ENCODE data around the gene PHGDH.

PHGDH gene

GRCh38 chr1:119766374-119766794, 54.6 kb downstream of the PHGDH start:
- Histone ChIP-seq H3K79me2 (ENCODE audit: low read length) (no peaks in the 10 kb centered on the region), H3K9ac (ENCODE audit: low read length) (no peak overlapping the region), H2AFZ (ENCODE audit: low read depth, low read length) (no peak overlapping the region), H3K4me3 (ENCODE audit: low read length) (no peak overlapping the region), H3K36me3 (replicated peaks; ENCODE audit: low read depth, low read length) (no peaks in the 10 kb centered on the region), H3K4me2 (ENCODE audit: low read length) (no peak overlapping the region), H3K27ac (ENCODE audit: low read length) (no peak overlapping the region), H3K27me3 (ENCODE audit: low read depth, low read length) (peaks cover 53% of the 10 kb centered on the region), H3K9me3 (ENCODE audit: insufficient read depth, low read length) (no peaks in the 10 kb centered on the region), H4K20me1 (ENCODE audit: insufficient read depth, low read length) (no peaks in the 10 kb centered on the region), H3K4me1 (ENCODE audit: low read length) (no peaks in the 10 kb centered on the region)
- TF ChIP-seq, protein P1, sequence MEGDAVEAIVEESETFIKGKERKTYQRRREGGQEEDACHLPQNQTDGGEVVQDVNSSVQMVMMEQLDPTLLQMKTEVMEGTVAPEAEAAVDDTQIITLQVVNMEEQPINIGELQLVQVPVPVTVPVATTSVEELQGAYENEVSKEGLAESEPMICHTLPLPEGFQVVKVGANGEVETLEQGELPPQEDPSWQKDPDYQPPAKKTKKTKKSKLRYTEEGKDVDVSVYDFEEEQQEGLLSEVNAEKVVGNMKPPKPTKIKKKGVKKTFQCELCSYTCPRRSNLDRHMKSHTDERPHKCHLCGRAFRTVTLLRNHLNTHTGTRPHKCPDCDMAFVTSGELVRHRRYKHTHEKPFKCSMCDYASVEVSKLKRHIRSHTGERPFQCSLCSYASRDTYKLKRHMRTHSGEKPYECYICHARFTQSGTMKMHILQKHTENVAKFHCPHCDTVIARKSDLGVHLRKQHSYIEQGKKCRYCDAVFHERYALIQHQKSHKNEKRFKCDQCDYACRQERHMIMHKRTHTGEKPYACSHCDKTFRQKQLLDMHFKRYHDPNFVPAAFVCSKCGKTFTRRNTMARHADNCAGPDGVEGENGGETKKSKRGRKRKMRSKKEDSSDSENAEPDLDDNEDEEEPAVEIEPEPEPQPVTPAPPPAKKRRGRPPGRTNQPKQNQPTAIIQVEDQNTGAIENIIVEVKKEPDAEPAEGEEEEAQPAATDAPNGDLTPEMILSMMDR (IDR thresholded peaks at IDR 0.05; ENCODE audit: low read depth, low read length) = no peak

GRCh38 chr1:119767486-119767885, 55.8 kb downstream of the PHGDH start:
- no peak overlapping the region for H3K27ac ChIP-seq (ENCODE audit: low read length)
- no peaks in the 10 kb centered on the region for H3K79me2 ChIP-seq (ENCODE audit: low read length)
- H4K20me1 ChIP-seq (ENCODE audit: insufficient read depth, low read length) = no peaks in the 10 kb centered on the region
- peaks cover 61% of the 10 kb centered on the region for H3K27me3 ChIP-seq (ENCODE audit: low read depth, low read length)
- no peaks in the 10 kb centered on the region for H3K36me3 ChIP-seq (replicated peaks; ENCODE audit: low read depth, low read length)
- H3K4me2 ChIP-seq (ENCODE audit: low read length) = no peak overlapping the region
- no peak for TF ChIP-seq EZH2phosphoT487 (IDR thresholded peaks at IDR 0.05; ENCODE audit: low read depth)
- TF ChIP-seq, protein P1 (IDR thresholded peaks at IDR 0.05; ENCODE audit: low read depth, low read length) = no peak
- H3K4me1 ChIP-seq (ENCODE audit: low read length) = no peaks in the 10 kb centered on the region
- no peak overlapping the region for H2AFZ ChIP-seq (ENCODE audit: low read depth, low read length)
- no peak overlapping the region for H3K4me3 ChIP-seq (ENCODE audit: low read length)
- H3K9ac ChIP-seq (ENCODE audit: low read length) = no peak overlapping the region
- H3K9me3 ChIP-seq (ENCODE audit: insufficient read depth, low read length) = no peaks in the 10 kb centered on the region

- Histone ChIP-seq H3K79me2 (ENCODE audit: low read length) (no peaks in the 10 kb centered on the region), H3K9me3 (ENCODE audit: insufficient read depth, low read length) (no peaks in the 10 kb centered on the region), H3K27ac (ENCODE audit: low read length) (no peak within 1 kb of the TSS), H3K27me3 (ENCODE audit: low read depth, low read length) (peaks cover 72% of the 10 kb centered on the region), H3K9ac (ENCODE audit: low read length) (no peak within 1 kb of the TSS), H3K4me3 (ENCODE audit: low read length) (no peak within 1 kb of the TSS), H2AFZ (ENCODE audit: low read depth, low read length) (no peak within 1 kb of the TSS), H3K4me1 (ENCODE audit: low read length) (no peaks in the 10 kb centered on the region), H4K20me1 (ENCODE audit: insufficient read depth, low read length) (no peaks in the 10 kb centered on the region), H3K4me2 (ENCODE audit: low read length) (no peak within 1 kb of the TSS), H3K36me3 (replicated peaks; ENCODE audit: low read depth, low read length) (no peaks in the 10 kb centered on the region)
- TF ChIP-seq, protein P1 (IDR thresholded peaks at IDR 0.05; ENCODE audit: low read depth, low read length) = no peak
- no peak for TF ChIP-seq EZH2phosphoT487 (IDR thresholded peaks at IDR 0.05; ENCODE audit: low read depth)
These were observed 57.0 kb downstream of the PHGDH start, which contains the start of gene HMGCS2 for GRCh38 chr1:119768778-119769177. TSS of gene HMGCS2 (minus strand) at chr1:119768905. CDS start at chr1:119768844, 61 bp downstream.

DNA sequence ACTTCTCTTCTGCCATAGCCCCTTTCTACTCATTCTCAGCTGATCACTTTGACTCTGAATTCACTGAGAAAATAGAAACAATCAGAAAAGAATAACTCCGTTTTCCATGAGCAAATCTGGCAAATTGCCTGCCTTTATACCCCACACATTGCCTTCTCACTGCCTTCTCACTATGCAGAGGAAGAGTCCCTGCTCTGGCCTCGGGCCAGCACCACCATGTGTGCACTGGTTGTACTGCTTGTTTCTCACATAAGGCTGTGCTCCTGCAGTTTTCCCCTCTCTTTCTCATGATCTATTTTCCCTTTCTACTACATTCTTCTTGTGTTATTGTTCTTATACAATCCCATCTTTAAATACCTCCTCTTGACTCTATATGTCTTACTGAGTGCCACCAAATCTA, 59.3 kb downstream of the PHGDH start:
- Histone ChIP-seq H3K36me3 (replicated peaks; ENCODE audit: low read depth, low read length) (no peaks in the 10 kb centered on the region), H3K4me1 (ENCODE audit: low read length) (no peaks in the 10 kb centered on the region), H3K79me2 (ENCODE audit: low read length) (no peaks in the 10 kb centered on the region), H3K27me3 (ENCODE audit: low read depth, low read length) (peaks cover 71% of the 10 kb centered on the region), H2AFZ (ENCODE audit: low read depth, low read length) (no peak overlapping the region), H3K9me3 (ENCODE audit: insufficient read depth, low read length) (no peaks in the 10 kb centered on the region), H3K27ac (ENCODE audit: low read length) (no peak overlapping the region), H3K4me2 (ENCODE audit: low read length) (no peak overlapping the region), H4K20me1 (ENCODE audit: insufficient read depth, low read length) (no peaks in the 10 kb centered on the region), H3K9ac (ENCODE audit: low read length) (no peak overlapping the region), H3K4me3 (ENCODE audit: low read length) (no peak overlapping the region)
- no peak for TF ChIP-seq EZH2phosphoT487 (IDR thresholded peaks at IDR 0.05; ENCODE audit: low read depth)
- TF ChIP-seq, protein P1 (IDR thresholded peaks at IDR 0.05; ENCODE audit: low read depth, low read length) = no peak

All from OCI-LY3 (cell line).